GM18858 (cell line): ENCODE data around the gene AHNAK.

ENCODE experiments used
- ATAC-seq: cut with Tn5 transposase; IDR thresholded peaks from one replicate; pipeline ENCODE4 v1.9.1; 2021; ENCODE audit not compliant: unreplicated experiment

AHNAK gene

GRCh38 chr11:62536301-62536957 is 10.2 kb downstream of the AHNAK start:
- ATAC-seq, result no peak

GRCh38 chr11:62535802-62536201 is 10.8 kb downstream of the AHNAK start:
- ATAC-seq, result no peak

- no peak for ATAC-seq
Observed at GRCh38 chr11:62534779-62535545, 11.6 kb downstream of the AHNAK start.

GRCh38 chr11:62532096-62532495 is 14.5 kb downstream of the AHNAK start:
- no peak for ATAC-seq

GRCh38 chr11:62516736-62517371 is 29.8 kb downstream of the AHNAK start:
- ATAC-seq, result no peak

- ATAC-seq, result no peak
Observed at GRCh38 chr11:62514151-62514550, 32.5 kb downstream of the AHNAK start.

GRCh38 chr11:62513626-62514025 is 33.0 kb downstream of the AHNAK start:
- ATAC-seq, result no peak

GRCh38 chr11:62512961-62513360 is 33.6 kb downstream of the AHNAK start:
- no peak for ATAC-seq

GRCh38 chr11:62508336-62509058 is 38.1 kb downstream of the AHNAK start:
- ATAC-seq, result no peak

GRCh38 chr11:62507125-62507422 is 39.5 kb downstream of the AHNAK start:
- ATAC-seq, result no peak

GRCh38 chr11:62506413-62507124 is 40.0 kb downstream of the AHNAK start:
- no peak for ATAC-seq

- no peak for ATAC-seq
Observed at GRCh38 chr11:62505440-62506091, 41.0 kb downstream of the AHNAK start.

GRCh38 chr11:62505059-62505439 is 41.6 kb downstream of the AHNAK start:
- ATAC-seq, result no peak

- ATAC-seq, result no peak
Observed at GRCh38 chr11:62504158-62504973, 42.2 kb downstream of the AHNAK start.

- no peak for ATAC-seq
Observed at GRCh38 chr11:62502030-62502730, 44.4 kb downstream of the AHNAK start.

- ATAC-seq, result no peak
Observed at GRCh38 chr11:62501432-62501891, 45.1 kb downstream of the AHNAK start.

- no peak for ATAC-seq
Observed at GRCh38 chr11:62500650-62501030, 46.0 kb downstream of the AHNAK start.

GRCh38 chr11:62499944-62500649 is 46.5 kb downstream of the AHNAK start:
- no peak for ATAC-seq
